Spleen (tissue), 7 donors: Measurements from ENCODE around the gene UBE2D3.

Experiments
- POLR2A ChIP-seq, 3 donors: fragments of 450-650 bp; IDR thresholded peaks; one replicate each; pipeline ENCODE4 v1.5.1; 2017; ENCODE audit warnings: antibody characterized with exemption in 3 of 3, mild to moderate bottlenecking in 1 of 3
- POLR2AphosphoS5 ChIP-seq, 3 donors: sonication (generic); formaldehyde crosslinking; IDR thresholded peaks; one replicate each; pipeline ENCODE4 v1.5.1; 2017; ENCODE audit warnings: antibody characterized with exemption in 3 of 3
- TF ChIP-seq, protein P1 (sequence below), 11 experiments: fragments of 200-600 bp in 7 of 11; fragments of 450-650 bp in 4 of 11; sonication (generic) in 4 of 11; IDR thresholded peaks in 8 of 11; conservative IDR thresholded peaks in 3 of 11; 1 replicate in 7 of 11; 2 replicates in 4 of 11; pipeline versions ENCODE4 v1.4.0 to v1.8.0; 2016 to 2021; ENCODE audit warnings: antibody characterized with exemption in 11 of 11, inconsistent platforms in 4 of 11, mild to moderate bottlenecking in 1 of 11
- donor health status: DM: no; HTN: no; CAD: no; lungs with moderate emphysema.
- donor health status: DM: no; HTN: no; CAD: no.
- donor health status: DM: no; HTN: no; CAD: no.

DNA sequence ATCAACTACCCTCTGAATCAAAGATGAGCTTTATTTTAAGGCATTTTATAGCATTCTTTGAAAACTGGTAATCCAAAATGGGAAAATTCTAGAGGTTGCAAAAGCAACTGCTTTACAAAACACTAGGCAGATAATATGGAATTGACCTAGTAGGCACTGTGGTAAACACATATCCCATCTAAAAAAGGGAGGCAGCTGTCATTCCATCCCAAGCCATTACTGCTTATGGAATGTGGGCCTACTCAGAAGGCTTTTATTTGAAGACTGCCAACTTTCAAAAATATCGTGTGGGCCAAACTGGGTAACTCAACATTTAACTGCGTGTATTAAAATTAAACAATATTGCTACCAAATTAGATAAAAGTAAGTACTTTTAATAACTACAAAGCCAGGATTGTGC lies 19.3 kb downstream of the UBE2D3 start:
- TF ChIP-seq POLR2AphosphoS5 (IDR thresholded peaks at IDR 0.05) (no peak), POLR2A (IDR thresholded peaks at IDR 0.05) (no peak)
- TF ChIP-seq, protein P1, sequence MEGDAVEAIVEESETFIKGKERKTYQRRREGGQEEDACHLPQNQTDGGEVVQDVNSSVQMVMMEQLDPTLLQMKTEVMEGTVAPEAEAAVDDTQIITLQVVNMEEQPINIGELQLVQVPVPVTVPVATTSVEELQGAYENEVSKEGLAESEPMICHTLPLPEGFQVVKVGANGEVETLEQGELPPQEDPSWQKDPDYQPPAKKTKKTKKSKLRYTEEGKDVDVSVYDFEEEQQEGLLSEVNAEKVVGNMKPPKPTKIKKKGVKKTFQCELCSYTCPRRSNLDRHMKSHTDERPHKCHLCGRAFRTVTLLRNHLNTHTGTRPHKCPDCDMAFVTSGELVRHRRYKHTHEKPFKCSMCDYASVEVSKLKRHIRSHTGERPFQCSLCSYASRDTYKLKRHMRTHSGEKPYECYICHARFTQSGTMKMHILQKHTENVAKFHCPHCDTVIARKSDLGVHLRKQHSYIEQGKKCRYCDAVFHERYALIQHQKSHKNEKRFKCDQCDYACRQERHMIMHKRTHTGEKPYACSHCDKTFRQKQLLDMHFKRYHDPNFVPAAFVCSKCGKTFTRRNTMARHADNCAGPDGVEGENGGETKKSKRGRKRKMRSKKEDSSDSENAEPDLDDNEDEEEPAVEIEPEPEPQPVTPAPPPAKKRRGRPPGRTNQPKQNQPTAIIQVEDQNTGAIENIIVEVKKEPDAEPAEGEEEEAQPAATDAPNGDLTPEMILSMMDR (IDR thresholded peaks at IDR 0.05 in 8 of 11, conservative IDR thresholded peaks at IDR 0.05 in 3 of 11): no peak
